Upper lobe of left lung (tissue), 6 donors: ENCODE results near the gene VSTM5. TPM values are rescaled to one million over a fixed set of nuclear protein-coding genes. Genes with fewer than 3 reads are reported as not detected.
"Not testable (repeated sequence)": the region's sequence is repeated elsewhere in the genome, so short reads cannot be mapped to it uniquely, and the experiment has no call there.

ENCODE experiments used
- ATAC-seq, 2 donors: fragments of 200-7000 bp; cut with Tn5 transposase; one replicate each; pipeline ENCODE4 v1.9.1; 2022; ENCODE audit warnings: mild to moderate bottlenecking in 2 of 2, moderate library complexity in 2 of 2; ENCODE audit not compliant: low FRiP score in 2 of 2
- DNase-seq, 2 donors: peaks; one replicate each; pipeline ENCODE4 v3.0.0-alpha.2; 2019 to 2020
- H3K27ac ChIP-seq, 4 donors: fragments of 200-600 bp; sonication (generic); one replicate each; pipeline ENCODE4 v1.5.1; 2016 to 2019
- H3K27me3 ChIP-seq, 4 donors: fragments of 200-600 bp; sonication (generic); one replicate each; pipeline ENCODE4 v1.5.1; 2017 to 2019
- H3K36me3 ChIP-seq, 4 donors: fragments of 200-600 bp; sonication (generic); one replicate each; pipeline ENCODE4 v1.5.1; 2016 to 2019
- H3K4me1 ChIP-seq, 4 donors: fragments of 200-600 bp; sonication (generic); one replicate each; pipeline ENCODE4 v1.5.1; 2018 to 2019
- H3K4me3 ChIP-seq, 4 donors: fragments of 200-600 bp; sonication (generic); one replicate each; pipeline ENCODE4 v1.5.1; 2017 to 2019; ENCODE audit warnings: mild to moderate bottlenecking in 2 of 4, moderate library complexity in 1 of 4
- H3K9me3 ChIP-seq, 4 donors: fragments of 200-600 bp; sonication (generic); one replicate each; pipeline ENCODE4 v1.5.1; 2018 to 2019
- EP300 ChIP-seq, 4 donors: sonication (generic); formaldehyde crosslinking; IDR thresholded peaks; one replicate each; pipeline ENCODE4 v1.5.1; 2017; ENCODE audit warnings: antibody characterized with exemption in 4 of 4, control low read depth in 2 of 4
- POLR2A ChIP-seq, 4 donors: fragments of 450-650 bp; IDR thresholded peaks; one replicate each; pipeline ENCODE4 v1.5.1; 2016 to 2017; ENCODE audit warnings: antibody characterized with exemption in 4 of 4, mild to moderate bottlenecking in 2 of 4
- POLR2AphosphoS5 ChIP-seq, 2 donors: sonication (generic); formaldehyde crosslinking; IDR thresholded peaks; one replicate each; pipeline ENCODE4 v1.5.1; 2017; ENCODE audit warnings: antibody characterized with exemption in 2 of 2
- WGBS, 2 donors: methylation state at CpG; one replicate each; pipeline ENCODE4 v1.1.5; 2017 to 2018; 5-methylcytosine and 5-hydroxymethylcytosine counted together
- total RNA-seq, 6 donors: library from RNA; depleted of rRNA in 4 of 6; stranded (reverse); fragments of >200 nt in 4 of 6; gene quantifications; one replicate each; pipeline versions ENCODE4 v1.1.0 to v1.2.1, GENCODE V29; 2016 to 2021
- TF ChIP-seq, protein P1 (sequence below), 6 experiments: fragments of 450-650 bp in 4 of 6; fragments of 200-600 bp in 2 of 6; sonication (generic) in 2 of 6; IDR thresholded peaks; one replicate each; pipeline ENCODE4 v1.5.1; 2016 to 2019; ENCODE audit warnings: antibody characterized with exemption in 6 of 6
- donor health status: DM: no; HTN: no; CAD: no; lungs with moderate emphysema.
- donor health status: DM: no; HTN: yes; CAD: no; lungs with severe emphysema.

VSTM5 gene
- total RNA-seq, 6 donors from 2014 or later, result 0.77 to 2.3 TPM; not detected in 4

DNA sequence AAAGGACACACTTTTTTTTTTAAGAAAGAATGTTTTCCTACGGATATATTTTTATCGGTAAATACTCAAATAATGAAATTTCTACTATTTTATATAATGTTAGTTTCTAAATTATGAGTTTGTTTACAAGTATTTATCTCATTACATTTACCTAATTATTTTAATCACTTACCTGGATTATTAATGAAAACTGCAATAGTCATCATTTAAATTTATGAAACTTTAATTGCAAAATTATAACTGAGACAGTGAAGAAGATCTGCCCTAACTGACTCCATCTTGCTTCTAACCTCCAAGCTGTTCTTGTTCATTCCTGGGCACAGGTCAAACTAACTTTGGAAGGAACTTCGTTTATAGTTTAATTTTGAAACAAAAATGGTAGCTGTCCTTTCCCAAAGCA is 25.2 kb upstream of the VSTM5 start:
- no peaks in the 10 kb centered on the region for H3K36me3 ChIP-seq
- H3K4me1 ChIP-seq, result no peaks in the 10 kb centered on the region
- H3K27me3 ChIP-seq, result no peaks in the 10 kb centered on the region
- H3K27ac ChIP-seq, result no peak overlapping the region
- no peak for TF ChIP-seq POLR2AphosphoS5 (IDR thresholded peaks at IDR 0.05)
- no peak for TF ChIP-seq EP300 (IDR thresholded peaks at IDR 0.05)
- TF ChIP-seq, protein P1, sequence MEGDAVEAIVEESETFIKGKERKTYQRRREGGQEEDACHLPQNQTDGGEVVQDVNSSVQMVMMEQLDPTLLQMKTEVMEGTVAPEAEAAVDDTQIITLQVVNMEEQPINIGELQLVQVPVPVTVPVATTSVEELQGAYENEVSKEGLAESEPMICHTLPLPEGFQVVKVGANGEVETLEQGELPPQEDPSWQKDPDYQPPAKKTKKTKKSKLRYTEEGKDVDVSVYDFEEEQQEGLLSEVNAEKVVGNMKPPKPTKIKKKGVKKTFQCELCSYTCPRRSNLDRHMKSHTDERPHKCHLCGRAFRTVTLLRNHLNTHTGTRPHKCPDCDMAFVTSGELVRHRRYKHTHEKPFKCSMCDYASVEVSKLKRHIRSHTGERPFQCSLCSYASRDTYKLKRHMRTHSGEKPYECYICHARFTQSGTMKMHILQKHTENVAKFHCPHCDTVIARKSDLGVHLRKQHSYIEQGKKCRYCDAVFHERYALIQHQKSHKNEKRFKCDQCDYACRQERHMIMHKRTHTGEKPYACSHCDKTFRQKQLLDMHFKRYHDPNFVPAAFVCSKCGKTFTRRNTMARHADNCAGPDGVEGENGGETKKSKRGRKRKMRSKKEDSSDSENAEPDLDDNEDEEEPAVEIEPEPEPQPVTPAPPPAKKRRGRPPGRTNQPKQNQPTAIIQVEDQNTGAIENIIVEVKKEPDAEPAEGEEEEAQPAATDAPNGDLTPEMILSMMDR (IDR thresholded peaks at IDR 0.05), result no peak
- no peak for TF ChIP-seq POLR2A (IDR thresholded peaks at IDR 0.05)
- 83 to 88% methylated on average over 3 of the region's 3 CpGs for WGBS, 2 donors
- no peak for ATAC-seq
- H3K4me3 ChIP-seq, result no peak overlapping the region
- H3K9me3 ChIP-seq, result no peaks in the 10 kb centered on the region
- no peak for DNase-seq

DNA sequence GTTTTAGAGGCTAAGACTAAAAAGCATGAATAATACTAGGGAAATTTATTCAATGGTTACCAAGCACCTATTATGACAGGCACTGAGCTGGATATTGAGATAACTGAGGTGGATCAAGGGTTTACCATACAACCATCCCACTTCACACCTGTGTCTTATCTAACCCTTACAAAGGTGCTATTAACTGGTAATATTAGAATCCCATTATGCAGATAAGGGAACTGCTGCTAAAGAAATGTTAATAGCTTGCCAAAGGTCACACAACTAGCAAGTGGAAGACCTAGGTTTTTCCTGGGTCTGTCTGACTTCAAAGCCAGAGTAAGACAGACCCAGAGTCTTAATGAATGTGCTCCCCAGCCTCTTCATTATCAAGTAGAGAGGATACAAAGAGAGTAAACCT is 21.1 kb upstream of the VSTM5 start:
- no peaks in the 10 kb centered on the region for H3K36me3 ChIP-seq
- H3K9me3 ChIP-seq, result no peaks in the 10 kb centered on the region
- TF ChIP-seq, protein P1 (IDR thresholded peaks at IDR 0.05), result no peak
- no peak for TF ChIP-seq POLR2AphosphoS5 (IDR thresholded peaks at IDR 0.05)
- TF ChIP-seq EP300 (IDR thresholded peaks at IDR 0.05), result no peak
- TF ChIP-seq POLR2A (IDR thresholded peaks at IDR 0.05), result no peak
- no peak overlapping the region for H3K27ac ChIP-seq
- no peaks in the 10 kb centered on the region for H3K4me1 ChIP-seq
- no peaks in the 10 kb centered on the region for H3K27me3 ChIP-seq
- DNase-seq (no peak), ATAC-seq (no peak)
- no peak overlapping the region for H3K4me3 ChIP-seq

DNA sequence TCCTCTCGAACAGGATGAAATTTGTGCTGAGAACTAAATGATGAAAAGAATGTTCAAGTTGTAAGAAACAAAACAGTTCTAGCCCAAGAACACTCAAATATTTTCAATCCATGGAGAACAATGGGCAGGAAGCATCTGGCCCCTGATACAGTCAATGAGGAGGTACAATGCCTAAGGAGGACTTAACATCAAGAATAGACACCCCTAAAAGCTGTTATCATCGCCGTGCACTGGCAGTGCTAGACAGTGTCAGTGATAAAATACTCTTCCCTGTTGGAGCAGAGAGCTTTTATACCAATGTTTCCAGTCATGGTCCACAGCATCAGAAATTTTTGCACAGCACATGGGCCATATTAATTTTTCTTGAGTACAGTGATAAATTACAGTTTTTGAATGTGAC is 20.2 kb upstream of the VSTM5 start:
- ATAC-seq, result no peak
- no peak for DNase-seq
- H3K4me3 ChIP-seq, result no peak overlapping the region
- no peak overlapping the region for H3K27ac ChIP-seq
- no peaks in the 10 kb centered on the region for H3K36me3 ChIP-seq
- H3K9me3 ChIP-seq, result no peaks in the 10 kb centered on the region
- WGBS, 2 donors, result 65 to 71% methylated on average over 3 of the region's 3 CpGs
- H3K4me1 ChIP-seq, result no peaks in the 10 kb centered on the region
- TF ChIP-seq, protein P1 (IDR thresholded peaks at IDR 0.05), result no peak
- no peak for TF ChIP-seq POLR2AphosphoS5 (IDR thresholded peaks at IDR 0.05)
- no peak for TF ChIP-seq EP300 (IDR thresholded peaks at IDR 0.05)
- no peak for TF ChIP-seq POLR2A (IDR thresholded peaks at IDR 0.05)
- no peaks in the 10 kb centered on the region for H3K27me3 ChIP-seq

DNA sequence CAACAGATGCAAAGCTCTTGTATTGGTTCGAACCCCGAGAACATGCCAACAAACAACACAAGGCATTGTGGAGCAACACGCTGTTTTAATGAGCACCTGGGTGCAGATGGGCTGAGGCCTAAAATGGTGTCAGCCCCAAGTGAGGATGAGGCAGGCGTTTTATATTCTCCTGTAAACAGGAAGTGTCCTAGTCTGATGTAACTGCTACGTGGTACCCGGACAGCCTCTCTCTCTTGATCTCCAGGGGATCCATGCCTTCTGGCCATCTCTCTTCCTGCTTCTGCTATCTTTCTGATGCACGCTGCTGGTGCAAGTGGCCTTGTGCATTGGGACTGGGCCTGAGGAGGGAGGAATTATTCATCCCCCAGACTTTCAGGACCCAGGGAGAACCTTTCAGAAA is 19.4 kb upstream of the VSTM5 start:
- ATAC-seq (no peak), DNase-seq (no peak)
- Histone ChIP-seq H3K4me1 (no peaks in the 10 kb centered on the region), H3K9me3 (no peaks in the 10 kb centered on the region), H3K4me3 (no peak overlapping the region), H3K27ac (no peak overlapping the region), H3K27me3 (no peaks in the 10 kb centered on the region), H3K36me3 (no peaks in the 10 kb centered on the region)
- 69 to 78% methylated on average over 7 of the region's 7 CpGs for WGBS, 2 donors
- no peak for TF ChIP-seq POLR2AphosphoS5 (IDR thresholded peaks at IDR 0.05)
- TF ChIP-seq, protein P1 (IDR thresholded peaks at IDR 0.05), result no peak
- no peak for TF ChIP-seq POLR2A (IDR thresholded peaks at IDR 0.05)
- TF ChIP-seq EP300 (IDR thresholded peaks at IDR 0.05), result no peak

DNA sequence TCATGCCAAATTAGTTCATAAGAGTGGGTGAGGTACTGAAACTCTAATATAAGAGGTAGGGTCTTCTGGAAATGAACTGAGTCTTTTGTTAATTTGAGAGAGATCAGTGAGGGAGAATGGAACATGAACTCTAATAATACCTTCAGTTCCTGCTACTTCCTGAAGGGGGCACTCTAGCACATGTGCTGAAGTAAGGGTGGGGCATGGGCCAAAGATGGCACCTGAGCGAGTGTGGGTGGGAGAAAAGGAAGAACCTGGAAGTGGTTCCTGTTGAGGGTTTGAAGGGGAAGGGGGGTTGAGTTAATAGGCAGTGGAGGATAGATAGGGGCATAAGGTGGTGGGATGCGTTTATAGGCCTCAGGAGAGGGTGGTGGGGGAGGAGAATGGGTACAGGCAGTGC is 18.0 kb upstream of the VSTM5 start:
- not testable (repeated sequence) for H3K27ac ChIP-seq, DNase-seq, H3K27me3 ChIP-seq, H3K4me3 ChIP-seq, H3K9me3 ChIP-seq, H3K4me1 ChIP-seq, H3K36me3 ChIP-seq, ATAC-seq
- WGBS, 2 donors, result 85 to 91% methylated on average over 2 of the region's 2 CpGs
